HFF-Myc (cell line): ENCODE measurements around the gene PRELP.

Experiments
- DNase-seq: peaks from one replicate; pipeline ENCODE4 v3.0.0-alpha.2; 2011; ENCODE audit warnings: low read depth; ENCODE audit errors: extremely low read depth
- H3K4me3 ChIP-seq: replicated peaks from 2 replicates; pipeline ENCODE4 v1.5.1; 2011; ENCODE audit warnings: low read depth, mild to moderate bottlenecking, control low read depth, low read length
- TF ChIP-seq, protein P1 (sequence below): IDR thresholded peaks from 2 replicates; pipeline ENCODE4 v1.5.1; 2012; ENCODE audit warnings: mild to moderate bottlenecking, low read depth, low read length, control low read depth; ENCODE audit errors: missing control alignments

The PRELP gene

DNA sequence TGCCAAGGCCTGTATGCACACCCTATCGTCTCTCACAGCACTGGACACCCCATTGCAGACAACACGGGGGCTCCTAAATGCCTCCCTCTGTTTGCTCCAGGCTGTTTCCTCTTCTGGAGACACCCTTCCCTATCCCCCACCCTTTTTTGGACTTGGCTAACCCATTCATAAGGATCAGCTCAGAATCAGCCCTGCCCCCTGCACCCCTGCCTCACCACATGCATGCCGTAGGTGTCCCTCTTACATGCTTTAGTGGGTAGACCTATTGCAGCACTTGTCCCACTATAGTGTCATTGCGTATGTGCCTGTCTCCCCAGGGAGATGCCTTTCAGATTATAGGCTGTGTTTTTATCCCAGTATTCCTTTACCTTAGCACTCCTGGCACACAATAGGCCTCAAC lies 49.2 kb downstream of the PRELP start:
- no peak overlapping the region for H3K4me3 ChIP-seq
- TF ChIP-seq, protein P1, sequence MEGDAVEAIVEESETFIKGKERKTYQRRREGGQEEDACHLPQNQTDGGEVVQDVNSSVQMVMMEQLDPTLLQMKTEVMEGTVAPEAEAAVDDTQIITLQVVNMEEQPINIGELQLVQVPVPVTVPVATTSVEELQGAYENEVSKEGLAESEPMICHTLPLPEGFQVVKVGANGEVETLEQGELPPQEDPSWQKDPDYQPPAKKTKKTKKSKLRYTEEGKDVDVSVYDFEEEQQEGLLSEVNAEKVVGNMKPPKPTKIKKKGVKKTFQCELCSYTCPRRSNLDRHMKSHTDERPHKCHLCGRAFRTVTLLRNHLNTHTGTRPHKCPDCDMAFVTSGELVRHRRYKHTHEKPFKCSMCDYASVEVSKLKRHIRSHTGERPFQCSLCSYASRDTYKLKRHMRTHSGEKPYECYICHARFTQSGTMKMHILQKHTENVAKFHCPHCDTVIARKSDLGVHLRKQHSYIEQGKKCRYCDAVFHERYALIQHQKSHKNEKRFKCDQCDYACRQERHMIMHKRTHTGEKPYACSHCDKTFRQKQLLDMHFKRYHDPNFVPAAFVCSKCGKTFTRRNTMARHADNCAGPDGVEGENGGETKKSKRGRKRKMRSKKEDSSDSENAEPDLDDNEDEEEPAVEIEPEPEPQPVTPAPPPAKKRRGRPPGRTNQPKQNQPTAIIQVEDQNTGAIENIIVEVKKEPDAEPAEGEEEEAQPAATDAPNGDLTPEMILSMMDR = no peak
- no peak for DNase-seq

- TF ChIP-seq, protein P1 = no peak
- no peak for DNase-seq
- H3K4me3 ChIP-seq = no peak overlapping the region
Observed at GRCh38 chr1:203525685-203526084, 50.1 kb downstream of the PRELP start.

GRCh38 chr1:203526130-203526529 lies 50.5 kb downstream of the PRELP start:
- TF ChIP-seq, protein P1 = no peak
- H3K4me3 ChIP-seq = no peak overlapping the region
- DNase-seq = no peak

DNA sequence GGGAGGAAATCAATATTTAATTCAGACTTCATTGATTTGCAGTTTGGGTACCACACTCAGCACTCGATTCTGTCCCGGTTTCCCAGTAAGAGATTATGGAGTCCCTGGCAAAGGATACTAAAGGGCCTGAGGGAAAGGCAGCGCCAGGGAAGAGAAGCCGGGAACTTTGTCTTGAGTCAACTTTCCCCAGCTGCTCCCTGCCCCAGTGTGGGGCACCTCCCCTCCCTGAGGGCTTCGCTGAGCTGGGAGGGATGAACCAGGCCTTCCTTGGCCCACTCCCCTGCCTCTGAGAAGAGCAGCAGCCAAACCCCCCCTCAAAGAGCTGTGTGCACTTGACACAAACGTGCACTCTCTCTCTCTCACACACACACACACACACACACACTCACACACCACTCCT lies 51.0 kb downstream of the PRELP start:
- no peak overlapping the region for H3K4me3 ChIP-seq
- no peak for DNase-seq
- TF ChIP-seq, protein P1 = no peak

DNA sequence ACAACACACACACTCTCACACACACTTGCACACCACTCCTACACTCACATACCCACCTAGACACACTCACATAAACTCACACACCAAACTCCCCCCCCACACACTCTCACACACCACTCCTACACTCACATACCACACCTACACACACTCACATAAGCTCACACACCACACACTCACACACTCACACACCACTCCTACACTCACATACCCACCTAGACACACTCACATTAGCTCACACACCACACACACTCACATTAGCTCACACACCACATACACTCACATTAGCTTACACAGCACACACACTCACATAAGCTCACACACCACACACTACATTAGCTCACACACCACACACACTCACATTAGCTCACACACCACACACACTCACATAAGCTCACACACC lies 51.4 kb downstream of the PRELP start:
- H3K4me3 ChIP-seq = no peak overlapping the region
- TF ChIP-seq, protein P1 = no peak
- DNase-seq = no peak

DNA sequence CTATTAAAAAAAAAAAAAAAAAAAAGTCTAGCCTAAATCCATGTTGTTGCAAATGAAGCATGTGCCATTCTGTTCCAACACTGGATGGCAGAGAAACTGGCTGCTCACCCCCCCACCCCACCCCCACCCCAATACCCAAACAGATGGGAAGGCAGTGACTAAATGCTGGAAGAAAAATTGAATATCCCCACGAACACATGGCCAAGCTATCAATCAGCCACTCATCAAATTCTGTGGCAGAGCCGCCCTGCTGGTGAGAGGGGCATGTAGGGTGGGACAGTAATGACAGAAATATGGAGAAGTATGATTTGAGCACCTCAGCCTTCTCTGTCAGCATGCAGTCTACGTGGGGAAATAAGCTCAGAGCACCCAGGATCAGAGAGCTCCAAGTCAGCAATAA lies 52.5 kb downstream of the PRELP start:
- H3K4me3 ChIP-seq = no peak overlapping the region
- TF ChIP-seq, protein P1 = no peak
- no peak for DNase-seq
